Measurements from ENCODE around the gene SLC66A1. TPM values are rescaled to one million over a fixed set of nuclear protein-coding genes. Genes with fewer than 3 reads are reported as not detected.

Gene SLC66A1
- total and polyA plus RNA-seq, 2 of the 13 experiments (the other 11 are each of a cell fraction or from before 2014, with no cell fraction given): 15.4 to 18.9 TPM

- TF ChIP-seq CENPT (CRISPR knock-in tag; IDR thresholded peaks at IDR 0.05; ENCODE audit: low read depth): peak; percentile 28; the same call in 1 of the 2 replicates
- TF ChIP-seq THAP11 (CRISPR knock-in tag; IDR thresholded peaks at IDR 0.05): no peak
- TF ChIP-seq ELF1 (CRISPR knock-in tag; IDR thresholded peaks at IDR 0.05): no peak
- TF ChIP-seq ZNF713 (CRISPR knock-in tag; IDR thresholded peaks at IDR 0.05): peak; percentile 81
- TF ChIP-seq ARNTL (CRISPR knock-in tag; IDR thresholded peaks at IDR 0.05): peak; percentile 5; the same call in 1 of the 2 replicates
- TF ChIP-seq CREBL2 (CRISPR knock-in tag; IDR thresholded peaks at IDR 0.05; ENCODE audit: borderline replicate concordance): 0 out of 2 replicates have a peak, but pooled peaks have one; percentile 39
- no peak for TF ChIP-seq ZNF34 (CRISPR knock-in tag; IDR thresholded peaks at IDR 0.05; ENCODE audit: borderline replicate concordance)
- peak; percentile 54 for TF ChIP-seq KDM5B (CRISPR knock-in tag; IDR thresholded peaks at IDR 0.05; ENCODE audit: borderline replicate concordance)
- 0 out of 2 replicates have a peak, but pooled peaks have one; percentile 61 for TF ChIP-seq ZNF274 (CRISPR knock-in tag; IDR thresholded peaks at IDR 0.05)
- TF ChIP-seq POGZ (CRISPR knock-in tag; IDR thresholded peaks at IDR 0.05): no peak
- no peak for TF ChIP-seq ZNF577 (CRISPR knock-in tag; IDR thresholded peaks at IDR 0.05; ENCODE audit: borderline replicate concordance, low read depth)
- TF ChIP-seq HBP1 (CRISPR knock-in tag; IDR thresholded peaks at IDR 0.05; ENCODE audit: low read depth): 0 out of 2 replicates have a peak, but pooled peaks have one; percentile 23
Measured at GRCh38 chr1:19311503-19311930, 609 bp upstream of the SLC66A1 start (continued).

Measured in HepG2 (cell line).